Measurements from ENCODE around the gene METTL17. TPM values are rescaled to one million over a fixed set of nuclear protein-coding genes. Genes with fewer than 3 reads are reported as not detected.

Gene METTL17
- polyA plus RNA-seq, 1 donor, result 47.7 TPM

Other genes with a start within 250 kb of the METTL17 start
- gene EDDM3A, start 244.1 kb upstream of the METTL17 start, polyA plus RNA-seq (ENCODE audit: insufficient read length), result not detected
- not detected for gene EDDM3B, start 221.6 kb upstream of the METTL17 start, polyA plus RNA-seq (ENCODE audit: insufficient read length)
- gene RNASE6, start 208.7 kb upstream of the METTL17 start, polyA plus RNA-seq (ENCODE audit: insufficient read length), result 8.2 TPM
- 192 TPM for gene RNASE1, start 187.1 kb upstream of the METTL17 start, polyA plus RNA-seq (ENCODE audit: insufficient read length)
- gene RNASE3, start 98.6 kb upstream of the METTL17 start, polyA plus RNA-seq (ENCODE audit: insufficient read length), result 0.27 TPM
- gene RNASE2, start 34.5 kb upstream of the METTL17 start, polyA plus RNA-seq (ENCODE audit: insufficient read length), result 0.35 TPM
- gene SLC39A2, start 9.3 kb downstream of the METTL17 start, polyA plus RNA-seq (ENCODE audit: insufficient read length), result not detected
- 184 TPM for gene NDRG2, start 35.1 kb downstream of the METTL17 start, polyA plus RNA-seq (ENCODE audit: insufficient read length)
- 0.72 TPM for gene TPPP2, start 40.2 kb downstream of the METTL17 start, polyA plus RNA-seq (ENCODE audit: insufficient read length)
- gene RNASE13, start 44.8 kb downstream of the METTL17 start, polyA plus RNA-seq (ENCODE audit: insufficient read length), result 0.21 TPM
- gene RNASE7, start 52.4 kb downstream of the METTL17 start, polyA plus RNA-seq (ENCODE audit: insufficient read length), result 0.14 TPM
- not detected for gene RNASE8, start 67.8 kb downstream of the METTL17 start, polyA plus RNA-seq (ENCODE audit: insufficient read length)
- gene ARHGEF40, start 80.3 kb downstream of the METTL17 start, polyA plus RNA-seq (ENCODE audit: insufficient read length), result 65.6 TPM
- 18.4 TPM for gene ZNF219, start 108.7 kb downstream of the METTL17 start, polyA plus RNA-seq (ENCODE audit: insufficient read length)
- gene TMEM253, start 111.1 kb downstream of the METTL17 start, polyA plus RNA-seq (ENCODE audit: insufficient read length), result 0.62 TPM
- 0.03 TPM for gene OR5AU1, start 166.1 kb downstream of the METTL17 start, polyA plus RNA-seq (ENCODE audit: insufficient read length)